SU-DHL-6 (cell line): Measurements from ENCODE around the gene CD300H.

Experiments used
- H2AFZ ChIP-seq: fragments of 200-600 bp; sonication (generic); 2 replicates; pipeline ENCODE4 v1.6.1; 2014; ENCODE audit warnings: low read depth, mild to moderate bottlenecking, moderate library complexity, mixed read lengths, antibody characterized with exemption, low read length; ENCODE audit not compliant: severe bottlenecking
- H3F3A ChIP-seq: fragments of 200-600 bp; shearing (Covaris generic); 2 replicates; pipeline ENCODE4 v1.6.0; 2016; ENCODE audit warnings: antibody characterized with exemption, mild to moderate bottlenecking; ENCODE audit not compliant: insufficient read depth
- H3K27ac ChIP-seq: fragments of 200-600 bp; sonication (generic); 2 replicates; pipeline ENCODE4 v1.5.1; 2016; ENCODE audit warnings: low read depth, mild to moderate bottlenecking, low read length, moderate library complexity, mixed read lengths
- H3K27me3 ChIP-seq: fragments of 200-600 bp; sonication (generic), shearing (Covaris generic); 2 replicates; pipeline ENCODE4 v1.6.0; 2014; ENCODE audit warnings: mild to moderate bottlenecking, low read length
- H3K36me3 ChIP-seq: fragments of 200-600 bp; sonication (generic); 2 replicates; pipeline ENCODE4 v1.6.1; 2014; ENCODE audit warnings: mild to moderate bottlenecking, low read length, mixed read lengths
- H3K4me2 ChIP-seq: fragments of 300-600, 200-600 bp; shearing (Covaris generic), sonication (generic); 2 replicates; pipeline ENCODE4 v1.6.0; 2014; ENCODE audit warnings: low read length, low read depth, mild to moderate bottlenecking; ENCODE audit not compliant: poor library complexity, severe bottlenecking
- H3K4me3 ChIP-seq: fragments of 200-600 bp; sonication (generic); 2 replicates; pipeline ENCODE4 v1.5.1; 2014; ENCODE audit warnings: antibody characterized with exemption, low read length, mild to moderate bottlenecking, mixed read lengths; ENCODE audit not compliant: insufficient read depth, poor library complexity, severe bottlenecking
- H3K79me2 ChIP-seq: fragments of 200-600 bp; sonication (generic); 2 replicates; pipeline ENCODE4 v1.6.1; 2014; ENCODE audit warnings: mild to moderate bottlenecking, low read length, moderate library complexity; ENCODE audit not compliant: insufficient read depth
- H3K9ac ChIP-seq: fragments of 200-600 bp; sonication (generic); 2 replicates; pipeline ENCODE4 v1.7.0; 2014; ENCODE audit warnings: mild to moderate bottlenecking, low read length
- H3K9me2 ChIP-seq: fragments of 200-600 bp; sonication (generic); replicated peaks from 2 replicates; pipeline ENCODE4 v1.6.1; 2014; ENCODE audit warnings: low read length; ENCODE audit not compliant: insufficient read depth
- H3K9me3 ChIP-seq: fragments of 200-600 bp; sonication (generic); 2 replicates; pipeline ENCODE4 v1.6.1; 2014; ENCODE audit warnings: low read length, mixed read lengths; ENCODE audit not compliant: insufficient read depth
- H4K20me1 ChIP-seq: fragments of 200-600 bp; sonication (generic); 2 replicates; pipeline ENCODE4 v1.6.1; 2014; ENCODE audit warnings: low read depth, mild to moderate bottlenecking, antibody characterized with exemption, low read length, moderate library complexity, mixed read lengths
- CTCF ChIP-seq: fragments of 200-600 bp; sonication (generic); IDR thresholded peaks from one replicate; pipeline ENCODE4 v1.5.1; 2017; ENCODE audit warnings: antibody characterized with exemption, mild to moderate bottlenecking, low read length, moderate library complexity; ENCODE audit not compliant: insufficient read depth, poor library complexity, severe bottlenecking
- EZH2phosphoT487 ChIP-seq: fragments of 200-600 bp; sonication (generic), shearing (Covaris generic); conservative IDR thresholded peaks from 2 replicates; pipeline ENCODE4 v1.6.1; 2018; ENCODE audit warnings: mild to moderate bottlenecking, antibody characterized with exemption, low read length, moderate library complexity, mixed read lengths

The CD300H gene

GRCh38 chr17:74525465-74525725 is 41.9 kb downstream of the CD300H start:
- TF ChIP-seq CTCF = no peak
- no peak for TF ChIP-seq EZH2phosphoT487
- no peaks in the 10 kb centered on the region for H3F3A ChIP-seq
- no peak overlapping the region for H3K27ac ChIP-seq
- H4K20me1 ChIP-seq = no peaks in the 10 kb centered on the region
- no peaks in the 10 kb centered on the region for H3K9me3 ChIP-seq
- H3K9ac ChIP-seq = no peak overlapping the region
- no peaks in the 10 kb centered on the region for H3K9me2 ChIP-seq
- H3K4me2 ChIP-seq = no peak overlapping the region
- no peaks in the 10 kb centered on the region for H3K36me3 ChIP-seq
- H3K79me2 ChIP-seq = no peaks in the 10 kb centered on the region
- H3K4me3 ChIP-seq = no peak overlapping the region
- H3K27me3 ChIP-seq = no peaks in the 10 kb centered on the region
- no peak overlapping the region for H2AFZ ChIP-seq

GRCh38 chr17:74524653-74525464 is 42.5 kb downstream of the CD300H start:
- Histone ChIP-seq H3K27ac (no peak overlapping the region), H3K9me3 (no peaks in the 10 kb centered on the region), H3K9me2 (no peaks in the 10 kb centered on the region), H3K79me2 (no peaks in the 10 kb centered on the region), H3K27me3 (no peaks in the 10 kb centered on the region), H3K36me3 (no peaks in the 10 kb centered on the region), H3K4me2 (no peak overlapping the region), H3K9ac (no peak overlapping the region), H2AFZ (no peak overlapping the region), H4K20me1 (no peaks in the 10 kb centered on the region), H3F3A (no peaks in the 10 kb centered on the region), H3K4me3 (no peak overlapping the region)
- TF ChIP-seq EZH2phosphoT487 (no peak), CTCF (no peak)

- H3K79me2 ChIP-seq = no peaks in the 10 kb centered on the region
- H3K4me2 ChIP-seq = no peak overlapping the region
- no peaks in the 10 kb centered on the region for H3K36me3 ChIP-seq
- H3K9me3 ChIP-seq = peaks cover 1% of the 10 kb centered on the region; the same call in 1 of the 2 replicates
- H3K4me3 ChIP-seq = no peak overlapping the region
- no peaks in the 10 kb centered on the region for H4K20me1 ChIP-seq
- H3K9me2 ChIP-seq = no peaks in the 10 kb centered on the region
- H3K9ac ChIP-seq = no peak overlapping the region
- H2AFZ ChIP-seq = no peak overlapping the region
- H3K27me3 ChIP-seq = no peaks in the 10 kb centered on the region
- no peak for TF ChIP-seq EZH2phosphoT487
- TF ChIP-seq CTCF = no peak
- no peaks in the 10 kb centered on the region for H3F3A ChIP-seq
- H3K27ac ChIP-seq = no peak overlapping the region
Measured at GRCh38 chr17:74523308-74523707, 44.0 kb downstream of the CD300H start.
